Retinal pigment epithelial cell (primary cell): Measurements from ENCODE around the gene CSMD2.

ENCODE experiments used
- DNase-seq: peaks from one replicate; pipeline ENCODE4 v3.0.0-alpha.2; 2010; ENCODE audit warnings: low read depth
- H3K4me3 ChIP-seq: 2 replicates; pipeline ENCODE4 v1.5.1; 2011; ENCODE audit warnings: mild to moderate bottlenecking, low read length, control low read depth, moderate library complexity
- CTCF ChIP-seq: conservative IDR thresholded peaks from 2 replicates; pipeline ENCODE4 v1.5.1; 2011; ENCODE audit warnings: low read depth, low read length, control low read depth, inconsistent platforms

CSMD2 gene

GRCh38 chr1:33624261-33624990 is 540.6 kb downstream of the CSMD2 start:
- no peak overlapping the region for H3K4me3 ChIP-seq
- TF ChIP-seq CTCF = no peak
- no peak for DNase-seq

- DNase-seq = no peak
- no peak for TF ChIP-seq CTCF
- H3K4me3 ChIP-seq = no peak overlapping the region
These were observed 541.2 kb downstream of the CSMD2 start for GRCh38 chr1:33623811-33624210.

DNA sequence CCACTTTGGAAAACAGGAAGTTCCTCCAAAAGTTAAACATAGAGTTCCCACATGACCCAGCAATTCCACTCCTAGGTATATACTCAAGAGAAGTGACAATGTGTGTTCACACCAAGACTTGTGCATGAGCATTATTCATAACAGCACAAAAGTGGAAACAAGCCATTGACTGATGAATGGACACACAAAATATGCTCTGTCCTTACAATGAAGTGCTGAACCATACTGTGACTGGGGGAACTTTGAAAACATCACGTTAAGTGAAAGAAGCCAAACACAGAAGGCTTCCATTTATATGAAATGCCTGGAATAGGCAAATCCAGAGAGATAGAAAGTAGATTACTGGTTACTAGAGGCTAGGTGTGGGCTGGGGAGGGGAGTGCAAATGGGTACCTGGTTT is 542.3 kb downstream of the CSMD2 start:
- no peak overlapping the region for H3K4me3 ChIP-seq
- TF ChIP-seq CTCF = no peak
- DNase-seq = no peak

GRCh38 chr1:33618636-33619035 is 546.4 kb downstream of the CSMD2 start:
- no peak overlapping the region for H3K4me3 ChIP-seq
- no peak for TF ChIP-seq CTCF
- DNase-seq = no peak

- no peak for DNase-seq
- no peak for TF ChIP-seq CTCF
These were observed 547.6 kb downstream of the CSMD2 start for GRCh38 chr1:33617451-33617850.

DNA sequence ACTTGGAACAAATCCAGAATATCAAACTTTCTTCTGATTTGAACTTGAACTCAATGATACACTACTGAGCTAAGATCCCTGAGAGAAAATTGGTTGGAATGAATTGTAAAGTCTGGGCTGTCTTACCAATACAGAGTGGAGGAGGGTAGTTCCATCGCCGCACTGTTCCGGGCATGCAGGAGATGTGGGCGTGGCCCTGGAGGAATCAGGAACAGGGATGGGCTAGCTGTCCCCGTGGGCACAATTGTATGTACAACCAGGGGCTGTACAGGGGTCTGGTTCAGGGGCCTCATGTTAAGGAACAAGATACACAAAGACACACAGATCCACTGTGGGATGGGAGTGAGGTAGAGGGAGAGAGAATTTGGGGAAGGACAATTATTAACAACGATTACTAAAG is 548.2 kb downstream of the CSMD2 start:
- H3K4me3 ChIP-seq = no peak overlapping the region
- no peak for TF ChIP-seq CTCF
- DNase-seq = no peak

More at GRCh38 chr1:33617451-33617850, 547.6 kb downstream of the CSMD2 start:
- H3K4me3 ChIP-seq = no peak overlapping the region

- DNase-seq = no peak
- no peak for TF ChIP-seq CTCF
These were observed 549.5 kb downstream of the CSMD2 start for GRCh38 chr1:33615546-33615945.

More at GRCh38 chr1:33615546-33615945, 549.5 kb downstream of the CSMD2 start:
- no peak overlapping the region for H3K4me3 ChIP-seq
